HG03045 (cell line): ENCODE results near the gene GLRX3.
"Not testable (repeated sequence)": the region's sequence is repeated elsewhere in the genome, so short reads cannot be mapped to it uniquely, and the experiment has no call there.

Source experiments
- ATAC-seq: cut with Tn5 transposase; IDR thresholded peaks from one replicate; pipeline ENCODE4 v1.9.1; 2021; ENCODE audit warnings: mild to moderate bottlenecking, moderate library complexity; ENCODE audit not compliant: unreplicated experiment

Gene GLRX3

GRCh38 chr10:130188195-130189175, 52.3 kb downstream of the GLRX3 start:
- no peak for ATAC-seq

- ATAC-seq = no peak
Observed at GRCh38 chr10:130189608-130190054, 53.4 kb downstream of the GLRX3 start.

- ATAC-seq = peak; percentile 85
Observed at GRCh38 chr10:130190055-130190736, 54.0 kb downstream of the GLRX3 start.

GRCh38 chr10:130190737-130191115, 54.5 kb downstream of the GLRX3 start:
- peak; percentile 3 for ATAC-seq

- no peak for ATAC-seq
Observed at GRCh38 chr10:130191380-130191779, 55.2 kb downstream of the GLRX3 start.

- ATAC-seq = no peak
Observed at GRCh38 chr10:130192276-130192848, 56.2 kb downstream of the GLRX3 start.

- no peak for ATAC-seq
Observed at GRCh38 chr10:130193033-130193432, 56.8 kb downstream of the GLRX3 start.

GRCh38 chr10:130193493-130194193, 57.5 kb downstream of the GLRX3 start:
- no peak for ATAC-seq

- ATAC-seq = no peak
Observed at GRCh38 chr10:130194194-130194990, 58.2 kb downstream of the GLRX3 start.

GRCh38 chr10:130194991-130195645, 58.9 kb downstream of the GLRX3 start:
- ATAC-seq = no peak

GRCh38 chr10:130195746-130196294, 59.6 kb downstream of the GLRX3 start:
- ATAC-seq = no peak

GRCh38 chr10:130196511-130197487, 60.6 kb downstream of the GLRX3 start:
- ATAC-seq = no peak

- no peak for ATAC-seq
Observed at GRCh38 chr10:130198651-130199050, 62.5 kb downstream of the GLRX3 start.

GRCh38 chr10:130200179-130201042, 64.2 kb downstream of the GLRX3 start:
- ATAC-seq = no peak

GRCh38 chr10:130201043-130201380, 64.8 kb downstream of the GLRX3 start:
- no peak for ATAC-seq

GRCh38 chr10:130202150-130202549, 66.0 kb downstream of the GLRX3 start:
- ATAC-seq = not testable (repeated sequence)

- no peak for ATAC-seq
Observed at GRCh38 chr10:130202984-130203621, 66.9 kb downstream of the GLRX3 start.
